WI38 (cell line): Measurements from ENCODE around the gene ICE2.

Experiments used
- H3K4me3 ChIP-seq: 2 replicates; pipeline ENCODE4 v1.5.1; 2011; ENCODE audit warnings: low read depth, mild to moderate bottlenecking, control low read depth, low read length
- TF ChIP-seq, protein P1 (sequence below): IDR thresholded peaks from 2 replicates; pipeline ENCODE4 v1.5.1; 2012; ENCODE audit warnings: low read depth, mild to moderate bottlenecking, control low read depth, low read length

ICE2 gene

DNA sequence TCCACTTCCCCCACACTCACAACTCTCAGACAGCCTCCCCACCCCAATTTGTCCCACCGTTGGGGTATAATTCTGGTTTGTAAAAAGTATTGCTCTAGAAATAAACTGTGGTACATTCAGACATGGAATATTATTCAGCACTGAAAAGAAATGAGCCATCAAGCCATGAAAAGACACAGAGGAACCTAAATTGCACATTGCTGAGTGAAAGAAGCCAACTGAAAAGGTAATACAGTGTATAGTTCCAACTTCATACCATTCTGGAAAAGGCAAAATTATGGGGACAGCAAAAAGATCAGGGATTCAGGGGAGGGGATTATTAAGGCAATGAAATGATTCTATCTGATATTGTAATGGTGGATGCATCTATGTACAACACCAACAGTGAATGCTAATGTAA is 91.6 kb downstream of the ICE2 start:
- no peak overlapping the region for H3K4me3 ChIP-seq
- TF ChIP-seq, protein P1, sequence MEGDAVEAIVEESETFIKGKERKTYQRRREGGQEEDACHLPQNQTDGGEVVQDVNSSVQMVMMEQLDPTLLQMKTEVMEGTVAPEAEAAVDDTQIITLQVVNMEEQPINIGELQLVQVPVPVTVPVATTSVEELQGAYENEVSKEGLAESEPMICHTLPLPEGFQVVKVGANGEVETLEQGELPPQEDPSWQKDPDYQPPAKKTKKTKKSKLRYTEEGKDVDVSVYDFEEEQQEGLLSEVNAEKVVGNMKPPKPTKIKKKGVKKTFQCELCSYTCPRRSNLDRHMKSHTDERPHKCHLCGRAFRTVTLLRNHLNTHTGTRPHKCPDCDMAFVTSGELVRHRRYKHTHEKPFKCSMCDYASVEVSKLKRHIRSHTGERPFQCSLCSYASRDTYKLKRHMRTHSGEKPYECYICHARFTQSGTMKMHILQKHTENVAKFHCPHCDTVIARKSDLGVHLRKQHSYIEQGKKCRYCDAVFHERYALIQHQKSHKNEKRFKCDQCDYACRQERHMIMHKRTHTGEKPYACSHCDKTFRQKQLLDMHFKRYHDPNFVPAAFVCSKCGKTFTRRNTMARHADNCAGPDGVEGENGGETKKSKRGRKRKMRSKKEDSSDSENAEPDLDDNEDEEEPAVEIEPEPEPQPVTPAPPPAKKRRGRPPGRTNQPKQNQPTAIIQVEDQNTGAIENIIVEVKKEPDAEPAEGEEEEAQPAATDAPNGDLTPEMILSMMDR, result no peak

DNA sequence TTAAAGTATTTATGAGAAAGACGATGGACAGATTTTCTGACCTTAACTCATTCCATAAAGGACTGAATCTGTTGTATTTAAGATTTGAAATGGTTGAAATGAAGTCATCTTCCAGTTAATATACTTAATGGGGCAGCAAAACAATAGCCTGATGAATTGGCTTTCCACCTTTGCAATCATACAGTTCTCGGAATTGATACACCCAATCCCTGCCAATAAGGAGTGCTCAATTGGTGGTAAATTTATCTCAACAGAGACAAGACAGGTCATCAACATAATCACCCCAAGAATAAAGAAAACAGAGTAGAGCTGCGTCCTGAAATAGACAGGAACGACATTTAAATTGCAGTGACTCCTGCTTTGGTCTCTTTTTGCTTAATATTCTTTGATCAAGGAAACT is 92.3 kb downstream of the ICE2 start:
- TF ChIP-seq, protein P1, result no peak

DNA sequence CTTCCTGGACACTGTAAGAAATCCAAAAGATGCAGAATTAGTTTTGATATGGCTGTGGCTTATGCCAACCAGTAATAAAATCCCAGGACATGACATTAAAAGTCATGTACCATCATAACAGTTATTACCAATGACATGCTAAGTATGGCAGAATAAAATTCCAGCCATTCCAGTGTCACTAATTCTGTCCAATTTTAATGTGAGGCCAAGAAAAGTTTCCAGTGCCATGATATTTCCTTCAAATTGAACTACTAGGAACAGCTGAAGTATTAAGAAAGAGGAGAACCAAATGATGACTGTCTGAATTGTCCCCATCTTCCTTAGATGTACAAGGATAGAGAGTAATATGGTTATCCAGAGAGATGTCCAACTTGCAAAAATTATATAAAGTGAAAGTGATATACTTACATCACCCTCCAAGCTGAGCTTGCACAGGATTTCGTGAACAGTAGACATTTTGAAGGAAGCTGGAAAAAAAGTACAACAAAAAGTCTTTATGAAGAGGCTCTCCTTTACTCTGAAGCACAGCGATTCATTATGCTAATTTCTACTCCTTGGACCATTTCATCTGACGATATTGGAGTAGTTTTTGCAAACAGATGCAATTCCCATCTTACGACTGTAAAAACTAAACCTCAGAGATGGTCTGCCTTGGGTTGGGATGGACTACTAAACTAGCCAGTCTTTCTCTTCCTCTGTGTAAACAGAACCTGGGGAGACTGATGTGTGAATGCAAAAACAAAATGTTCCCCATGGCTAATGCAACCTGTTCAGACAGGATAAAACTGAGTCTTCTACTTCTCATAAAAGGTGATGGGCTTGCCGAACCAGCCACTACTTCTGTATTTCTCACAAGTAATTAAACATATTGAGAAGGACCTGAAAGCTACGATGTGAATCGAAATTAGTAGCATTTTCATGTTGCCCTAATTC is 93.1 kb downstream of the ICE2 start:
- TF ChIP-seq, protein P1, result no peak
- no peak overlapping the region for H3K4me3 ChIP-seq

More for the DNA sequence above, 92.3 kb downstream of the ICE2 start:
- no peak overlapping the region for H3K4me3 ChIP-seq

DNA sequence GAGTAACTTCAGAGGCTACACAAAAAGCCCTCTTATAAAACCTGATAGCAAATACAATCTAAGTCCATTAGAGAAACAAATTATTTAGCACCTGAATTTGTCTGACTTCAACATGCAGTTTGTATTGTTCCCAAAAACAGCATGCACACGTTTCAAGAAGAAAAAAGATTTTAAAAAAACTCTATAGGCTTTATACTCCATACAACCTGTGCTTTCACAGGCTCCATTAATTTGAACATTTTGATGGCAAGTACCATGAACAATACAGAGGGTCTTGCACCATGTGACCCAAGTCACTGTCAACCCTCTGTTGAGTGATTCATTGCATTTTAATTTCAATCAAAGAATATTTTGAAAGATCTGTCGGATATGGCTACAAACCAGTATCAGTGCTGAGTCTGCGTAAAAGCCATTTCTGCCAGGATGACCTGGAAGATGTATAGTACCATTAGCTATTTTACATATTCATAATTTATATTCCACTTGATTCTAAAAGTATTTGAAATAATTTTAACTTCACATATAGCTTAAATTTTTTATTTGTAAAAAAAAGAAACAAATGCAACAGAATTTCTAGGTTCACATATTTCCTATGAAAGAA is 94.3 kb downstream of the ICE2 start:
- TF ChIP-seq, protein P1, result no peak
- H3K4me3 ChIP-seq, result no peak overlapping the region

DNA sequence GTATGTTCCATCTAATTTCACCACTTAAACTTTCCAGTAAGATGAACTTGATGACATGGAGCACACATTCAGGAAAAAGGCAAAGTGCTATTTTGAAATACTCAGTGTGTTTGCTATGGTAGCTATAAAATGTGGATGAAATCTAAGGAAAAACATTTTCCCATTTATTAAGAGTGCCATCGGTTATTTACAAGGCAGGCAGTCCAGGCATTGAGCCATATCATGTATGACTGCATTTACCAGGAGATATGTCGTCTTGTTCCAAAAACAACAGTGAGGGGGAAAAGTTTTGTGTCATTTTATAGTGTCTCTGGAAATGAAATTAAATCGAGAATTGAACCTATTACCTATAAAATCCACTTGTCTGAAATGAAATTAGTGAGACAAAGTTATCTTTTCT is 94.9 kb downstream of the ICE2 start:
- no peak overlapping the region for H3K4me3 ChIP-seq
- TF ChIP-seq, protein P1, result no peak

DNA sequence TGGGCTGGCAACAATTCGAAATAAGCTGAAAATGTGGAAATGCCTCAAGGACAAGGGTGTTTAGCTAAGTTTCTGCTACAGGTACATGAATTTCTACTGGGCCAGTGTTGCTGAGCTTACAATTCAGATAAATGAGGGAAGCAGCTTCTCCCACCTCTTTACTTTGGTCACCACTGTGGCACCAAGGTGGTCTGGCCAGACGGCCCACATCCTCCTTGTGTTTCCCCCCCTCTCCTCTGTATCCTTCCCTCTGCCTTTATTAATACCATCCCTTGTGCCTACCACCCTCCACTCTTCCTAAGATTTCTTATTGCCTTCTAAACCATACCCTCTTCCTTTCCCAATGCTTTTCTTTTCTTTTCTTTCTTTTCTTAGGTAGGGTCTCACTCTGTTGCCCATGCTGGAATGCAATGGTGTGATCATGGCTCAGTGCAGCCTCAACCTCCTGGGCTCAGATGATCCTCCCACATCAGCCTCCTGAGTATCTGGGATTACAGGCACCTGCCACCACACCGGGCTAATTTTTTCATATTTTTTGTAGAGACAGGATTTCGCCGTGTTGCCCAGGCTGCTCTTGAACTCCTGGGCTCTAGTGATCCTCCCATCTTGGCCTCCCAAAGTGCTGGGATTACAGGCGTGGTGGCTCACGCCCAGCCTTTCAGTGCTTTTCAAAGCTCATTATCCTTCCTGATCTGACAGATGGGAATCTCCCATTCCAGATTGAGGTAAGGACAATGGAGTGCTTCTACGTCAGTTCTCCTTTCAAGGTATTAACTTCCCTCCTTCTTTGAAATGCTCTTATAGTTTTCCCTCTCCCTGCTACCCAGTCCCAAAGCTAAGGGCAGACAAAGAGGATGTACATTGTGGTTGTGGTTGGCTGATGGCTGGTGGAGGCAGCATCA is 95.9 kb downstream of the ICE2 start:
- no peak overlapping the region for H3K4me3 ChIP-seq
- TF ChIP-seq, protein P1, result no peak
